ENCODE results near the gene DUOXA2.
"Not testable (repeated sequence)": the region's sequence is repeated elsewhere in the genome, so short reads cannot be mapped to it uniquely, and the experiment has no call there.

The DUOXA2 gene

GRCh38 chr15:45114076-45114750, at the start of gene DUOXA2, which contains the start of gene DUOX2:
Gene DUOXA2, plus strand, starts transcription at chr15:45114326. Its CDS starts 280 bp downstream, at chr15:45114606.
Gene DUOX2, minus strand, starts transcription at chr15:45114172. Its CDS starts 761 bp downstream, at chr15:45113411.
- DNase-seq: no peak

DNA sequence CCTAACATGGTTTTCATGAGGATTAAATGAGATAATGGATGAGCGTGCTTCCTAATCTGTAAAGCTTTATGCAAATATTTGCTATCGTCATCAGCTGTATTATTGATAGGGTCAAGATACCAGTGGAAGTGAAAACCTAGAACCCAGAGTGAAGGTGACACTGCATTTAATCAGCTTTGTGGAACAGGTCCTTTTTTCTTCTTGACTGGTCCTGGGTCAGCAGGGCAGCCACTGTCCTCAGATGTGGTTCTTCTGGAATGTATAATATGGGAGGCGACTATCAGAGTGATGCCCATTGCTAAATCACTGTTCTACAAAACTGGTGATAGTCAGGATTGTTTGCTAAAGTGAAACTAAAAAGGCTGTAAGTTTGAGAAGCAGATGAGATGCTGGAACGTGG, 49.7 kb upstream of the DUOXA2 start:
- DNase-seq: no peak

DNA sequence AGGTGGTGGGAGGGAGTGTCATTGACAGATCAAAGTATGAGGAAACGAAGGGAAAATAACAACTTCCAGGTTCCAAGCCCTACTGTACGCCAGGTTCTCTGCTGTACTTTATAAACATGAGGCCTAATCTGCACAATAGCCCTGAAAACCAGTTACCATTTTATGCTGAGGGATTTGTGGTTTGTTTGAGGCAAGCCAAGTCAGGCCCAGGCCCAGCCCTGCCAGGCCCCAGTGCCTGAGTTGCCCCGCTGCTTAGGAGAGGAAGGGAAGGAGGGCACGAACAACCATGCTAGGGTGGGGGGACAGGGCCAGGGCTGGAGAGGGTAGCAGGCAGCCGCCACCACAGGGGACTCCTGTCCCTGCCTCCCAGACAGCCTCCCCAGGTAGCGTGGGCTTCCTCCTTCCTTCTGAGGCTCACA, 44.2 kb upstream of the DUOXA2 start:
- not testable (repeated sequence) for DNase-seq

- not testable (repeated sequence) for DNase-seq
Measured at GRCh38 chr15:45073602-45074001, 40.5 kb upstream of the DUOXA2 start.

DNA sequence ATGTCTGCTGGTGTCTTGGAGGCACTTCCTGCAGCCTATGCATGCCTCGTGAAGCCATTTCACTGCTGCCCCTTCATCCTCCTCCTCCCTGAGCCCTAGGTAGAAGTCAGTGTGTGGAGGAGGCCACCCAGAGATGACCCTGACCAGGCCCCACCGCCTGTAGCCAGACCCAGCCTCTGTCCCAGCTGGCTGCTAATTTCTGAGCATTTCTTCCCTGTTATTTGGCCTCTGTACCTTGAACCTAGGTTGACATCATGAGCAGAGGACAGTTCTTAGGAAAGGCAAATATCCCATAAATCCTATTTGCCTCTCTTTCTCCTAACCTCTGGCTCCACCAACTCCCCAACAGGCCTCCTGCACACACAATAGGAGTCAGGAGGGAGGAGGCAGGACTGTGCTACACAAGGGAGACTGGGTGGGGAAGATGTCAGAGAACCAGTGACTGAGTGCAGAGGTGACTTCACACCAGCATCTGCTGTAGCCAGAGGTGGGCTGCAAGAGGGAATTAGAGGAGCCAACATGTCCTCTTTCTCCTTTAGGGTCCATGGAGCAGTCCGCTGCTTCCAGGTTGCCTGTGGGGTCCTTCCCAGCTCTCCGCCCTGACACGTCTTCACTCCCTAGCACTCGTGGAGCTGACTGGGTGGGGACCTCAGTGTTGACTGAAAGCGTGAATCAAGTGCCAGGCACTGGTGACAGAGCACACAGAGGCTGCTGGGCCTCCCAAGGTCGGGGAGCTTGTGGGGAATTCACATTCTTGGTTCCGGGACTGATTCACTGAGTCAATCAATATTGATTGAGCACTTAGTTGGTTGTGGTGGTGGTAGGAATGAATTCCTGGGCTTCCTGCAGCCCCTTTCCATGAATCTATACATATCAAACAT, 38.4 kb upstream of the DUOXA2 start:
- not testable (repeated sequence) for DNase-seq

- not testable (repeated sequence) for DNase-seq
Measured at GRCh38 chr15:45077391-45077790, 36.7 kb upstream of the DUOXA2 start.

GRCh38 chr15:45079201-45079600, 34.9 kb upstream of the DUOXA2 start:
- not testable (repeated sequence) for DNase-seq

- DNase-seq: not testable (repeated sequence)
Measured at GRCh38 chr15:45079628-45080246, 34.4 kb upstream of the DUOXA2 start.

DNA sequence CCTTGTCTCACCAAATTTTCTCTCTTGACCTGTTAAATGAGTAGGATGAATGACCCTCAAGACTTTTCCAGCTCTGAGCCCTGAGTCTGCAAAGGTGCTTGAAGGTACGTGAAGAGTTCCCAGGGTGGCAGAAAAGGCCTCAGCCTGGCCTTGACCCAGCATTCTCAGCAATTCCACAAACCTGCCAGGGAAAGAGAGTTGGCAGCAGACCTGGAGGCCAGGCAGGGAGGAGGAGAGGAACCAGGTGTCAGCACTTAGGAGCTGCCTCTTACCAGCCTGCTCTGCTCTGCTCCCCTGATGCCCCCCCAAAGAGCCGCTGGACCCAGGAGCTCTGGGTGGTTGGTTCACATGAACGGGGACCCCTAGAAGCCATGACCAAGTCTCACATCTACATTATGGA, 33.5 kb upstream of the DUOXA2 start:
- not testable (repeated sequence) for DNase-seq

DNA sequence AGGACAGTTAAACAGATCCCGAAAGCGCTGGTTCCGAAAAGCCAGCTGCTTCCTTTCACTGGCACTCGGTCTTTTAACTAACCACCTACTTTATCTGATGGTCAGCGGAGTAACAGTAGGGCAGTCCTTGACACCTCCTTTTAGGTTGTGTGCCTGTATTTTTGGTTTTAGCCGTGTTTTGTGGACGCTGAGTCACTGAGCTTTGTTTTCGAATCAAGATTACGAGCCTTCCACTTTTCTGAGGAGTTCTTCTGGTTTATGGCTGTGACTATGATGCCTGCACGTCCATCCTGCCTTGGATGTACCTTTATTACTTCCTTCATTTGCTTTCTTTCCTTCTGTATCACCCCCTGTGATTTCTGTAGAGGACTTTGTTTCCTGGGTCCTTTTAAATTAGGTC, 31.7 kb upstream of the DUOXA2 start:
- DNase-seq: not testable (repeated sequence)

- DNase-seq: no peak
Measured at GRCh38 chr15:45083223-45083622, 30.9 kb upstream of the DUOXA2 start.

- DNase-seq: no peak
Measured at GRCh38 chr15:45084163-45084562, 30.0 kb upstream of the DUOXA2 start.

- DNase-seq: no peak
Measured at GRCh38 chr15:45087513-45087912, 26.6 kb upstream of the DUOXA2 start.

DNA sequence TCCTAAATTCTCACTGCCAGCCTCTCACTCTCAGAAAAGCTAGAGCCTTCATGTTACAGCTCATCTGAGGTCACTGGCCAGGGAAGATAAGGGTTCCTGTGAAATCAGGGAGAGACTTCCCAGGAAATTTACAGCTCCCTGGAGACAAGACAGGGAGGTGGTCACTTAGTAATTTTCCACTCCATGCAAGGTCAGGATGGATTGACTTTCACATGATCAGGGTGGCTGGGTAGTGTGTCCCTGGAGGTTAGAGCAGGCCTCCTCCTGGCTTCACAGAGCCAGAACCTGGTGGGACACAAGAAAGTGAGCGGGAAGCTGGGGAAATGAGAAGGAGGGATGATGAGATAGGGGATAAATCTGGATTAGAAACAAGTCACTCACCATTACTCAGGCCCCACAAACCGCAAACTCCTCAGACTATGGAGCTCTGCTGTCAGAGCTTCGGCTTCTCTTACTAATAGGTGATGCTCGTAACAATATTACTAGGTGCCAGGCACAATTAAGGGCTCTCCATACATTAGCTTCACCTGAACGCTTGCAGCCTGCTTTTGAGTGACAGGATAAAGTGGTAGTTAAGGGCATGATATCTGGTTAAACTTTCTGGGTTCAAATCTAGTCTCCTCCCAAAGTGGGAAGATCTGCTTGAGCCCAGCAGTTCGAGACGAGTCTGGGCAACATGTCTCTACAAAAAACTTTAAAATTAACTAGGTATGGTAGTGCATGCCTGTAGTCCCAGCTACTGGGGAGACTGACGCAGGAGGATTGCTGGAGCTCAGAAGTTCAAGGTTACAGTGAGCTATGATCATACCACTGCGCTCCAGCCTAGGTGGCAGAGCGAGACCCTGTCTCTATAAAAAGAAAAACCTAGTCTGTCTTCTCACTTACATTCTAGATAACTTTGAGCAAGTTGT, 25.1 kb upstream of the DUOXA2 start:
- DNase-seq: no peak

DNA sequence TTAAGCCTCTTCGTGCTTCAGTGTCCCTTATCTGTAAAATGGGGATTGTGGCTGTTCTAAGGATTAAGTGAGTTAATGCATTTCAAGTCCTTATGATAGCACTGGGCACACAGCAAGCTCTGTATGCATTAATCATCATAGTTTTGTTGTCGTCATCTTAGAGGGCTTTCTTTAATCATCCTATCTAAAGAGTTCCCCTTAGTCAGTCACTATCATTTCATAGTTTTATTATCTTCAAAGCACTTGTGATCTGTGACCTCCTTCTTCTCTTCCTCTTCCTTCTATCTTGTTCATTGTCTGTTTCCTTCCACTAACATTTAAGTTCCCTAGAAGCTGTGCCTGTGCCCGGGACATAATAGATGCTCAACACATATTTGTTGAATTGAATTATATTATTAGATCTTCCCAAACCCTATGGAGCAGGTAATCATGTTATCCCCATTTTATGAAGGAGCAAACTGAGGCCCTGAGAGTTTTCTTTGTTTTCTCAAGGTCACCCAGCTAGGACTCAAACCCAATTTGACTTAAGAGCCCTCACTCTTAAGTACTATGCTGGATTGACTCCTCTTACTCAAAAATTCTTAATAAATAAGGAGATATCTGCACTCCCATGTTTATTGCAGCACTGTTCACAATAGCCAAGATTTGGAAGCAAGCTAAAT, 24.3 kb upstream of the DUOXA2 start:
- no peak for DNase-seq

DNA sequence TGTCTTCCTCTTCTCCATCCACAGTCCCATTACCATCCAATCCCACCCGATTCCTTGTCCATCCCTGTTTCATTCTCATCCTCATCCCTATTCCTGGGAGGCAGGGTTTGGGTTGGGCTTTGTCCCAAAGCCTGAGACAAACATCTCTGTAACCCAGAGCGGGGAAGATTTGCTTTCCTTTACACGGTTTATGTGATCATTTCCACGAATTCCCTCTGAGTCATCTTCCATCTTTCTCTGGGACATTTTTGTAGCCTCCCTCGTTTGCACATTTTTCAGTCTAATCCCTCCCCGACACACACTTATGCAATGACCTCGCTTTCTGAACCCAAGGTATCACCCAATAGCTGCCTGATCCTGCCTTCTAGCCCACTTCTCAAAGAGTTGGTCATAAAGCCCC, 23.0 kb upstream of the DUOXA2 start:
- DNase-seq: no peak

DNA sequence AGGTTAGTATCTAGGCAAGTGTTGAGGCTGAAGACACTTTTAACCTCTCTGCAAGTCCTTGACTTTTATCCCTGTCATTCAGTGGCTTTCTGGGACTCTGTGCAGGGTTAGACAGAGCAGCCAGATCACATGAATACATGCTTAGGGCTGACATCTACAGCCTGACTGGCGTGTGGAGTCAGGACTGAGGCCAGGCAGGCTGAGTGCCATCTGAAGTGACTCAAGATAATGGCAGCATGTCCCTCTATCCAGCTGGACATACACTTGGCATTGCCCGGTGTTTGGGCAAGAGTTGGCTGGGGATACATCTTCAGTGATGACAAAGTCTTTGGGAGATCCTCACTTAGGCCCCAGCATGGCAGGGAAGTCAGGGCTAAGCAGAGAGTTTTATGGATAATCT, 22.6 kb upstream of the DUOXA2 start:
- DNase-seq: no peak

DNA sequence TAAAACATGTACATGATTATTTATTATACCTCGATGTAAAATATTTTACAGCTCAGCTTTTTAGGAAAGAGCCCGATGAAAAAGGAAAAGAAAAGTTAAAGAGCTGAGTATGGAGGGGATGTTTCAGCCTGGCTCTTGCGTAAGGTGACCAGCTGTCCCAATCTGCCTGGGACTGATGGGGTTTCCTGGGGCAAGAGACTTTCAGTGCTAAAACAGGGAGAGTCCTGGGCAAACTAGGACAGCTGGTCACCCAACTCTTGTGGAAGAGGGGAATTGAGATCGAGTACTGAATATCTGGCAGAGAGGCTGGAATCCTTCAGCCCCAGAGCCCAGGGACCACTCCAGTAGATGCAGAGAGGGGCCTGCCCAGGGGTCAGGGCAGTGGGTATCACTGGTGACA, 21.1 kb upstream of the DUOXA2 start:
- DNase-seq: no peak

DNA sequence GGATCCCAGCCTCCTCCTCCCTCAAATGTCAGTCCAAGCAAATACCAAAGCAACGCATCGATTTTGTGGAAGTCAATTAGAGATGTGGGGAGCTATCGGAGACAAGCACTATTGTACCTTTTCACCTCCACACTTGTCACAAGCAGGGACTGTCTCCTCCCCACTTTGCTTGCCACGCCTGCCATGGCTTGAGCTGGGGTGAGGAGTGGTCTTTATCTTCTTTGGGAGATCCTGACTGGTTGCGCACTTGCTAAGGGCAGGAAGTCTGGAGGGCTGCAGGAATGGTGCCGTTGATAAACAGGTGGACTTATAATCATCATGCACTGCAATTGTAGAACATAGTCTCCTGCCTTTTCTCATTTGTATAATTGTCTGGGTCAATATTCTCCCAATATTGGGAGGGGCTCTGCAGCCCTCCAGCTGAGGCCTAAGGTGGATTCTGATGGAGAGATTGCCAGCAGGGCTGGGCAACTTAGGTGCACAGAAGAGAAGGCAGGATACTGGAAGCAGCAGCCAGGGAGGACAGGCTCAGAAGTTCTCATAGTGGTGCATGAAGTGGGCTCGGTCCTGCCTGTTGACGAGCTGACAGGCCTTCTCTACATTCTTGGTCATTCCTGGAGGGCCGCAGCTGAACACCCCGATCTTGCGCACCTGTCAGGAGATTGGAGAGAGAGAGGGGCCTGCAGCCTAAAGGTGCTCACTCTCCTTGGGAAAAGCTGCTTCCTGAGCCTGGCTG, 20.3 kb upstream of the DUOXA2 start:
- DNase-seq: no peak

GRCh38 chr15:45094358-45094730, 19.8 kb upstream of the DUOXA2 start:
- no peak for DNase-seq

DNA sequence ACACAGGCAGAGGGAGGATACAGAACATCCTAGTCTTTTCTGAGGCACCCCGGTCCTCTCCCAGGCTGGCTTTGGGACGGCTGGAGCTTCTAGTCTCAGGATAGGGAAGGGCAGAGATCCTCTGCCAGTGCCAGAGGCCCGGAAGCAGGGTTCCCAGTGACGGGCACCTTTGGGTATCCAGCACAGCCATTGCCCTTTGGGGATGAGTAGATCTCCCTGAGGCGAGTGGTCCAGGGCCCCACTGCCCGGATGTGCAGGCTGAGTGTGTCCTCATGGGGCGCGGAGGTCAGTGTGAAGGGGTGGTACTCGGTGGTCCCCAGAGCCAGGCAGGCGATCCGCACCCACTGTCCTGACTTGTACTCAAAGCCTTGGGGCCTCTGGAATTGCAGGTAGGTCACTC, 18.5 kb upstream of the DUOXA2 start:
- DNase-seq: no peak
